ENCODE results near the gene PERM1. TPM values are rescaled to one million over a fixed set of nuclear protein-coding genes. Genes with fewer than 3 reads are reported as not detected.

PERM1 gene
- total RNA-seq, result 0.63 TPM

GRCh38 chr1:981955-982558 lies at the start of gene PERM1:
PERM1 (minus strand) TSS chr1:982093; CDS start chr1:981029, 1,064 bp downstream.

GRCh38 chr1:1020000-1020404 lies 38.1 kb upstream of the PERM1 start, which contains the start of gene AGRN:
AGRN (plus strand) TSS chr1:1020120; CDS start chr1:1020173, 53 bp downstream.

GRCh38 chr1:1013105-1013921 lies 31.4 kb upstream of the PERM1 start, which contains the start of gene ISG15:
ISG15 (plus strand) TSS chr1:1013497; CDS start chr1:1013574, 77 bp downstream.

GRCh38 chr1:999725-1000356 lies 17.9 kb upstream of the PERM1 start, which contains the start of gene HES4:
HES4 (minus strand) TSS chr1:1000097; CDS start chr1:999973, 124 bp downstream.

GRCh38 chr1:966135-966703 lies 15.7 kb downstream of the PERM1 start, which contains the start of gene PLEKHN1:
PLEKHN1 (plus strand) TSS chr1:966482; CDS start chr1:966532, 50 bp downstream.

GRCh38 chr1:960363-961131 lies 21.3 kb downstream of the PERM1 start, which contains the start of gene KLHL17:
KLHL17 (plus strand) TSS chr1:960584; CDS start chr1:960694, 110 bp downstream.

GRCh38 chr1:958823-959730 lies 22.8 kb downstream of the PERM1 start, which contains the start of gene NOC2L:
NOC2L (minus strand) TSS chr1:959256; CDS start chr1:959240, 16 bp downstream.

Small RNA genes within 50 kb of the gene (small RNA-seq; reads per million reads assigned to genes)
- gene AL645608.3 (ENCODE audit: low replicate concordance), result not detected

Other genes with a start within 250 kb of the PERM1 start
- gene SAMD11, start 58.2 kb downstream of the PERM1 start, total RNA-seq, result not detected
- gene NOC2L, start 22.8 kb downstream of the PERM1 start, total RNA-seq, result 52.3 TPM
- gene KLHL17, start 21.5 kb downstream of the PERM1 start, total RNA-seq, result 15.7 TPM
- not detected for gene PLEKHN1, start 15.6 kb downstream of the PERM1 start, total RNA-seq
- gene HES4, start 18.0 kb upstream of the PERM1 start, total RNA-seq, result 24.7 TPM
- gene ISG15, start 31.4 kb upstream of the PERM1 start, total RNA-seq, result 7.2 TPM
- gene AGRN, start 38.0 kb upstream of the PERM1 start, total RNA-seq, result 105 TPM
- gene RNF223, start 92.2 kb upstream of the PERM1 start, total RNA-seq, result not detected
- gene C1orf159, start 134.0 kb upstream of the PERM1 start, total RNA-seq, result 16.9 TPM
- not detected for gene TTLL10, start 191.8 kb upstream of the PERM1 start, total RNA-seq
- not detected for gene TNFRSF18, start 224.5 kb upstream of the PERM1 start, total RNA-seq
- not detected for gene TNFRSF4, start 232.1 kb upstream of the PERM1 start, total RNA-seq
- 34.4 TPM for gene SDF4, start 249.9 kb upstream of the PERM1 start, total RNA-seq